Muscle layer of colon (tissue), 2 donors: Measurements from ENCODE around the gene TMEM185A.
"Not testable (repeated sequence)": the region's sequence is repeated elsewhere in the genome, so short reads cannot be mapped to it uniquely, and the experiment has no call there.

ENCODE experiments used
- H3K27ac ChIP-seq: one replicate; pipeline ENCODE4 v1.7.0; 2013; ENCODE audit warnings: low read depth, mild to moderate bottlenecking, low read length, moderate library complexity
- H3K27me3 ChIP-seq, 2 donors: one replicate each; pipeline ENCODE4 v1.7.0; 2013; ENCODE audit warnings: low read length in 2 of 2, mild to moderate bottlenecking in 2 of 2; ENCODE audit not compliant: insufficient read depth in 2 of 2, control insufficient read depth in 1 of 2
- H3K36me3 ChIP-seq: one replicate; pipeline ENCODE4 v1.7.0; 2013; ENCODE audit warnings: mild to moderate bottlenecking, low read length; ENCODE audit not compliant: insufficient read depth
- H3K4me1 ChIP-seq: one replicate; pipeline ENCODE4 v1.7.0; 2013; ENCODE audit warnings: mild to moderate bottlenecking, low read length; ENCODE audit not compliant: insufficient read depth
- H3K4me3 ChIP-seq, 2 donors: one replicate each; pipeline ENCODE4 v1.7.0; 2013; ENCODE audit warnings: low read length in 2 of 2, low read depth in 1 of 2, mild to moderate bottlenecking in 1 of 2, moderate library complexity in 1 of 2
- H3K9ac ChIP-seq: one replicate; pipeline ENCODE4 v1.7.0; 2013; ENCODE audit warnings: low read length
- H3K9me3 ChIP-seq: one replicate; pipeline ENCODE4 v1.7.0; 2013; ENCODE audit warnings: mild to moderate bottlenecking, low read length
- donor health status: abdominal sarcoma.
- donor health status: Adenocarcinoma of cecum.

Gene TMEM185A

GRCh38 chrX:149618871-149619270 lies 12.7 kb downstream of the TMEM185A start:
- no peaks in the 10 kb centered on the region for H3K9me3 ChIP-seq
- H3K4me3 ChIP-seq, result no peak overlapping the region
- no peak overlapping the region for H3K9ac ChIP-seq
- no peaks in the 10 kb centered on the region for H3K4me1 ChIP-seq
- no peaks in the 10 kb centered on the region for H3K27me3 ChIP-seq
- no peaks in the 10 kb centered on the region for H3K36me3 ChIP-seq
- no peak overlapping the region for H3K27ac ChIP-seq

DNA sequence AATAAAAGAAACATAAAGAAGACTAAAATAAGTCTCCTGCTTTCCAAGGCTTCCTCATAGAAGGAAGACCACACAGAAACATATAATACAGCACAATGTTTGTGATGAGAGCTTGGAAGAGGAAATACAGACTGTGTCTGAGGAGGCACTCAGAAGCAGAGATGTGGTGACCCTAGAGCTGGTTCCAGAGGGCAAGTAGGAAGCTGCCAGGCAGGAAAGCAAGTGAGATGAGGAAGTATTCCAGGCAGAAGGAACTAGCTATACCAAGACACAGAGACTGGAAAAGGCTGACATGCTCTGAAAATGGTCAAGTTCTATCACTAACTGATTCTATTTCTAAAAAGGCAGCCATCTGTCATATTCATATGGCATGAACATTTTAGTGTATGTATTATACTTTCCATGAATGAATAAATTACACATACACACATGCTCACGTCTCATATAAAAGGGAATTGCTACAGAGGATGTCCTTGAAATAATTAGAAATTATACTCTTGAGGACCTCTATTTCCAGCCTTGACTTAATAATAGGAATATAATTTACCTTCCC lies 19.9 kb downstream of the TMEM185A start:
- Histone ChIP-seq H3K9me3 (no peaks in the 10 kb centered on the region), H3K27ac (no peak overlapping the region), H3K4me3 (no peak overlapping the region), H3K4me1 (no peaks in the 10 kb centered on the region), H3K9ac (no peak overlapping the region), H3K27me3 (no peaks in the 10 kb centered on the region), H3K36me3 (no peaks in the 10 kb centered on the region)

DNA sequence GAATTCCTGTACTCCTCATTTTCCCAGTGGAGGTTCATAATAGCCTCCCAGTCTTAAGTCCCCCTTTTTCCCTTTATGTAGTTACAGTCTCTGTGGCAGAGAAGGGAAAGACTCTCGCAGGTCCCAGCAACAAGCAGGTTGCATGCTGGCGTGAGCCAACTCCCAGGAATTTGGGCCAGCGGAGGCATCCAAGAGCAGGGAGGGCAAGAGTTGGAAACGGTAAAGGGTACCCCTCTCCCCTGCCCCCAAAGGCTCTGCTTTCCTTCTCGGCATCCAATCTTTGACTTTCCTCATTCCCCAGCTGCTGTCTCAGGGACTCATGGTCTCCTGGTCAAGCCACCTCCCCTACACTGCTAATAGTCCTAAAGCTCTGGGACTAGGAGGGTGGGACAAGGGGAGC lies 21.1 kb downstream of the TMEM185A start:
- no peak overlapping the region for H3K27ac ChIP-seq
- no peaks in the 10 kb centered on the region for H3K36me3 ChIP-seq
- no peak overlapping the region for H3K4me3 ChIP-seq
- H3K27me3 ChIP-seq, result no peaks in the 10 kb centered on the region
- H3K4me1 ChIP-seq, result no peaks in the 10 kb centered on the region
- H3K9ac ChIP-seq, result no peak overlapping the region
- no peaks in the 10 kb centered on the region for H3K9me3 ChIP-seq

- H3K9me3 ChIP-seq, result no peaks in the 10 kb centered on the region
- no peak overlapping the region for H3K27ac ChIP-seq
- H3K4me1 ChIP-seq, result no peaks in the 10 kb centered on the region
- H3K9ac ChIP-seq, result no peak overlapping the region
- H3K4me3 ChIP-seq, result no peak overlapping the region
- H3K27me3 ChIP-seq, result no peaks in the 10 kb centered on the region
- H3K36me3 ChIP-seq, result no peaks in the 10 kb centered on the region
These were observed 23.9 kb downstream of the TMEM185A start for GRCh38 chrX:149607699-149608098.

GRCh38 chrX:149605248-149605885 lies 26.2 kb downstream of the TMEM185A start:
- not testable (repeated sequence) for H3K27me3 ChIP-seq, H3K4me3 ChIP-seq, H3K36me3 ChIP-seq, H3K27ac ChIP-seq, H3K9ac ChIP-seq, H3K9me3 ChIP-seq, H3K4me1 ChIP-seq

- not testable (repeated sequence) for H3K27ac ChIP-seq, H3K4me1 ChIP-seq, H3K9ac ChIP-seq, H3K9me3 ChIP-seq, H3K27me3 ChIP-seq, H3K36me3 ChIP-seq, H3K4me3 ChIP-seq
These were observed 33.0 kb downstream of the TMEM185A start for GRCh38 chrX:149598603-149599002.

GRCh38 chrX:149595943-149596342 lies 35.6 kb downstream of the TMEM185A start:
- H3K27me3 ChIP-seq, H3K4me3 ChIP-seq, H3K9ac ChIP-seq, H3K4me1 ChIP-seq, H3K27ac ChIP-seq, H3K9me3 ChIP-seq, H3K36me3 ChIP-seq: not testable (repeated sequence)

DNA sequence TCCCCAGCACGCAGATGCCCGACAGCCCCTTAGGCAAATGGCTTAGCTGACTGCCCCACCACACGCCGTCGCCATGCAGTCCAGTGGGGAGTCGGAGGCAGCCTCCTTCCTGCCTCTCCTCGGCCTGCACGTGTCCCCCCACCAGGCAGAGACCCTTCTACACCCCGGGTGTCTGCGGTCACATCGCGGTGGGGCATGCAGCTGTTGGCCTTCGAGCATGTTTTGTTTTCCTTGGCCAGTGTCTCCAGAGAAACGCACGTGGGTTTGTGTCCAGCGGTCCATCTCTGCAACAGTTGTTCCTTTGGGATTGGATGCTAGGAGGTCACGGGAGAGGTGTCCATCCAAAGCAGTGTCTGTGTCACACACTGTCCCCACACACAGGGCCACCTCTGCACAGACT lies 36.4 kb downstream of the TMEM185A start, which contains the start of gene HSFX2:
HSFX2 (minus strand) TSS at position 101 of the 400 bp plus-strand sequence. CDS start 614 bp downstream, outside the sequence.
- not testable (repeated sequence) for H3K27me3 ChIP-seq, H3K27ac ChIP-seq, H3K4me3 ChIP-seq, H3K4me1 ChIP-seq, H3K9me3 ChIP-seq, H3K9ac ChIP-seq, H3K36me3 ChIP-seq

DNA sequence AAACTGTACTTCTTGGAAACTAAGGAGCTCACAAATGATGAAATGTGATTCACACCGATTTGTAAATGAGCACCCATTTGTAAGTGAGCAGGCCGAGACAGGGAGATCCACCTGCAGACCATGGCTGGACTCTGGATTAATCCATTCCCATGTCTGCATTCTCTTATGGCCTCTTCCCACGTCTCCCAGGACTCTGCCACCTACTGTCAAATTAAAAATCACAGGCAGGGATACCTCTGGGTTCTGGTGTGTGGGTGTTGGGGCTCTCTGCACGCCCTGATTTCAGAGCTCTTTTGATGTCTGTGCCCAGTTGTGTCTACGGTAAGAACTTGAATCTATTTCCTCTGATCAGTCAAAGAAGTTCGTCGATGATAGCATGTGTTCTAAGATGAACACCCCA lies 40.6 kb downstream of the TMEM185A start:
- H3K4me1 ChIP-seq, H3K27me3 ChIP-seq: not testable (repeated sequence)

GRCh38 chrX:149587359-149587758 lies 44.2 kb downstream of the TMEM185A start, which contains the start of gene MAGEA9B:
MAGEA9B (minus strand) TSS chrX:149587459; CDS start chrX:149583179, 4,280 bp downstream.
- not testable (repeated sequence) for H3K4me1 ChIP-seq, H3K27ac ChIP-seq, H3K36me3 ChIP-seq, H3K9me3 ChIP-seq, H3K4me3 ChIP-seq, H3K27me3 ChIP-seq, H3K9ac ChIP-seq

More for the DNA sequence above, 40.6 kb downstream of the TMEM185A start:
- not testable (repeated sequence) for H3K9me3 ChIP-seq, H3K9ac ChIP-seq, H3K36me3 ChIP-seq, H3K27ac ChIP-seq, H3K4me3 ChIP-seq

- H3K27ac ChIP-seq, H3K4me3 ChIP-seq, H3K9me3 ChIP-seq, H3K4me1 ChIP-seq, H3K36me3 ChIP-seq, H3K27me3 ChIP-seq, H3K9ac ChIP-seq: not testable (repeated sequence)
These were observed 46.0 kb downstream of the TMEM185A start for GRCh38 chrX:149585631-149586030.

DNA sequence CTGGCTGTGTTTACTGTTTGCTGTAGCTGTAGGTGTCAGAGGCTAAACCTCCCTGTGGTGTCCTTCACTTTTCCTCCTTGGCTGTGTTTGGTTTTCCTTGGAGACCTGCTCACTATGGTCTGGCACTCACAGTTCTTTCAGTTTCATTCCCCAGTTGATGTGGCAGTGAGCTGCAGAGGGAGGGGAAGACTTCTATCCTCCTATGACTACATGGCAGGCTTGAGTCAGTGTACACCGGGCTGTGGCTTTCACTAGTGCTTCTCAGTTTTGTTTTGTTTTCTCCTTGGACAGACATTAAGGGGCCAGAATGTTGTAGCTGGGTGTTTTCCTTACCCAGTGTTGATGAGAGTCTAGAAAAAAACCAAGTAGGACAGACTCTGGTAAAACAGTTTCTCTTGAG lies 58.1 kb downstream of the TMEM185A start:
- H3K9me3 ChIP-seq, H3K4me1 ChIP-seq, H3K9ac ChIP-seq, H3K27me3 ChIP-seq, H3K36me3 ChIP-seq, H3K27ac ChIP-seq, H3K4me3 ChIP-seq: not testable (repeated sequence)
